Measurements from ENCODE around the gene NDUFS1.
"Not testable (repeated sequence)": the region's sequence is repeated elsewhere in the genome, so short reads cannot be mapped to it uniquely, and the experiment has no call there.

NDUFS1 gene

DNA sequence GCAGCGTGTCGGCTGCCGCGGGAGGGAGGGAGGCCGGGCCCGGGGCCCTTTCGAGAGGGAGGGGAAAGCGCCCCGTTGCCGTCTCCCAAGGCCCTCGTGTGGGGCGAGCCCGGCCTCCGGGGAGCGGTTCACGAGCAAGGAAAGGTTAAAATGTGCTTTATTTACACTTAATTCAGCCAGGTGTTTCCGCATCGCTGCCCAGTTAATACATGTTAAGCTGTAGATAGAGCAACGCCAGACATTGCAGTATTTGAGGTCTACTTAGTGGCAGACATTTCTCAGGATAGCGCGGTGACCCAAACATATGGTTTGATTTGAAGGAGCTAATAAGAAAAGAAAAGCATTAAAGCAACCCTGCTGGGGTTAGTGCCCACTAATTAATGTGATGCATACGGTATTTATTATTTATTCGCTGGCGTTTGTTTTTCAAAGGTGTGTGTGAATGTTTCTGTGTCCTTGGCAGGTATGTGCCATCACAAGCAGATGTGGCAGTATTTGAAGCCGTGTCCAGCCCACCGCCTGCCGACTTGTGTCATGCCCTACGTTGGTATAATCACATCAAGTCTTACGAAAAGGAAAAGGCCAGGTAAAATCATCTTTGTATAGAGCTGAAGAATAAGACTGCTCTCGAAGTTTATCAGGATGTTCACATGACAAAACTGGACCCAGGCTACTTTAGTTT lies 1.0 kb upstream of the NDUFS1 start:
- no peak for TF ChIP-seq EZH2phosphoT487 (IDR thresholded peaks at IDR 0.05; ENCODE audit: low read depth)
- TF ChIP-seq, protein P1, sequence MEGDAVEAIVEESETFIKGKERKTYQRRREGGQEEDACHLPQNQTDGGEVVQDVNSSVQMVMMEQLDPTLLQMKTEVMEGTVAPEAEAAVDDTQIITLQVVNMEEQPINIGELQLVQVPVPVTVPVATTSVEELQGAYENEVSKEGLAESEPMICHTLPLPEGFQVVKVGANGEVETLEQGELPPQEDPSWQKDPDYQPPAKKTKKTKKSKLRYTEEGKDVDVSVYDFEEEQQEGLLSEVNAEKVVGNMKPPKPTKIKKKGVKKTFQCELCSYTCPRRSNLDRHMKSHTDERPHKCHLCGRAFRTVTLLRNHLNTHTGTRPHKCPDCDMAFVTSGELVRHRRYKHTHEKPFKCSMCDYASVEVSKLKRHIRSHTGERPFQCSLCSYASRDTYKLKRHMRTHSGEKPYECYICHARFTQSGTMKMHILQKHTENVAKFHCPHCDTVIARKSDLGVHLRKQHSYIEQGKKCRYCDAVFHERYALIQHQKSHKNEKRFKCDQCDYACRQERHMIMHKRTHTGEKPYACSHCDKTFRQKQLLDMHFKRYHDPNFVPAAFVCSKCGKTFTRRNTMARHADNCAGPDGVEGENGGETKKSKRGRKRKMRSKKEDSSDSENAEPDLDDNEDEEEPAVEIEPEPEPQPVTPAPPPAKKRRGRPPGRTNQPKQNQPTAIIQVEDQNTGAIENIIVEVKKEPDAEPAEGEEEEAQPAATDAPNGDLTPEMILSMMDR (IDR thresholded peaks at IDR 0.05; ENCODE audit: low read depth, low read length), result no peak
- peak overlapping the region; percentile 48; the same call in 1 of the 2 replicates for H2AFZ ChIP-seq (ENCODE audit: low read depth, low read length)
- H4K20me1 ChIP-seq (ENCODE audit: insufficient read depth, low read length), result peaks cover 7% of the 10 kb centered on the region; the same call in 1 of the 2 replicates
- H3K27ac ChIP-seq (ENCODE audit: low read length), result peak overlapping the region; percentile 69
- H3K79me2 ChIP-seq (ENCODE audit: low read length), result peaks cover 82% of the 10 kb centered on the region
- H3K4me2 ChIP-seq (ENCODE audit: low read length), result peak overlapping the region; percentile 99
- no peaks in the 10 kb centered on the region for H3K9me3 ChIP-seq (ENCODE audit: insufficient read depth, low read length)
- peaks cover 40% of the 10 kb centered on the region for H3K36me3 ChIP-seq (replicated peaks; ENCODE audit: low read depth, low read length)
- H3K27me3 ChIP-seq (ENCODE audit: low read depth, low read length), result no peaks in the 10 kb centered on the region
- H3K4me1 ChIP-seq (ENCODE audit: low read length), result peaks cover 16% of the 10 kb centered on the region
- H3K4me3 ChIP-seq (ENCODE audit: low read length), result peak overlapping the region; percentile 86
- H3K9ac ChIP-seq (ENCODE audit: low read length), result peak overlapping the region; percentile 97

DNA sequence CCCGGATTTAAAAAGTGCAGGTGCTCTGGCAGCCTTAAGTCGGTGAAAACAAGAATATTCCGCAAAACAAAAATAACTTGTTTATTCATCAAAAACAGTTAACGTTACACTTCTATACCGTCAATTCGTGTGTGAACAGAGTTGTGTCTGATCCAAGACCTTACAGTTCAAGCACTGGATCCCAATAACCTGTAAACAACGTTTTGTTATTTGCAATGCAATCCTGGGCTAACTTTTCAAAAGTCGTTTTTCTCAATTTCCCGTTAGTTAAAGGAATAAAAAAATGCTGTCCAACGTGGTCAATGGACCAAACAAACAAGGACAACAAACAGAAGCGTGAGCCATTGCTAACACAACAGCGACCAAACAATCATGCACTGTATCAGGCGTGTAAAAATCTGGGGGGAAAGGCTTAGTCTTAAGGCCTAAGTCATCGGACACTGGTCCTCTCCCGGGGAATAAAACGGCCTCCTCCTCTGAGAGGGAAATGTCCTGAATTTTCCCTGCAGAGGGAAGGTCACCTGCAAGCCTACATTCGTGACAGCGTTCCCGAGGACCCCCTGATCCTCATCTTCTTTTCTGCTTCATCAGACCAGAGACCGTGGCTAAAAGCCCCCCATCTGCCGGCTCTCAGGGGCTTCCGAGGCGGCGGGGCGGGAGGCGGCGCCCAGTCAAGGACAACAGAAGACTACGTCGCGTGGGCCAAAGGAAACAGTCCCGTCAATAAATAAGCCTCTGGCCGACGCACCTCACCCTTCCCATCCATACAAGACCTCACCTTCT lies 490 bp downstream of the NDUFS1 start:
- peak overlapping the region; percentile 94 for H3K4me2 ChIP-seq (ENCODE audit: low read length)
- H3K4me1 ChIP-seq (ENCODE audit: low read length), result peaks cover 16% of the 10 kb centered on the region
- TF ChIP-seq EZH2phosphoT487 (IDR thresholded peaks at IDR 0.05; ENCODE audit: low read depth), result no peak
- TF ChIP-seq, protein P1 (IDR thresholded peaks at IDR 0.05; ENCODE audit: low read depth, low read length), result no peak
- H2AFZ ChIP-seq (ENCODE audit: low read depth, low read length), result peak overlapping the region; percentile 59; the same call in 1 of the 2 replicates
- H3K27me3 ChIP-seq (ENCODE audit: low read depth, low read length), result no peaks in the 10 kb centered on the region
- H3K9me3 ChIP-seq (ENCODE audit: insufficient read depth, low read length), result no peaks in the 10 kb centered on the region
- peak overlapping the region; percentile 97 for H3K9ac ChIP-seq (ENCODE audit: low read length)
- H3K79me2 ChIP-seq (ENCODE audit: low read length), result peaks cover 94% of the 10 kb centered on the region
- peak overlapping the region; percentile 36 for H3K27ac ChIP-seq (ENCODE audit: low read length)
- H3K4me3 ChIP-seq (ENCODE audit: low read length), result peak overlapping the region; percentile 86
- H4K20me1 ChIP-seq (ENCODE audit: insufficient read depth, low read length), result peaks cover 7% of the 10 kb centered on the region; the same call in 1 of the 2 replicates
- H3K36me3 ChIP-seq (replicated peaks; ENCODE audit: low read depth, low read length), result peaks cover 35% of the 10 kb centered on the region

DNA sequence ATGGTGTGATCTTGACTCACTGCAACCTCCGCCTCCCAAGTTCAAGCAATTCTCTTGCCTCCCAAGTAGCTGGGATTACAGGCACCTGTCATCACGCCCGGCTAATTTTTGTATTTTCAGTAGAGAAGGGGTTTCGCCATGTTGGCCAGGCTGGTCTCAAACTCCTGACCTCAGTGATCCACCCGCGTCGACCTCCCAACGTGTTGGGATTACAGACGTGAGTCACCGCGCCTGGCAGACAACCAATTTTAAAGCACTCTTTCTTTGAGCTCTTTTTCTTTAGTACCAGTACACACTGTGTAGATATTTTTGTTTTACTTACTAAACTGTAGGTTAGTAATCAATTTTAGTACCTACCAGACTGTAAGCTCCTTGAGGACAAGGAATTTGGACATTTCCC lies 2.2 kb downstream of the NDUFS1 start:
- not testable (repeated sequence) for H3K9ac ChIP-seq (ENCODE audit: low read length); H3K27ac ChIP-seq (ENCODE audit: low read length); H3K9me3 ChIP-seq (ENCODE audit: insufficient read depth, low read length); H4K20me1 ChIP-seq (ENCODE audit: insufficient read depth, low read length); H3K4me2 ChIP-seq (ENCODE audit: low read length); H3K27me3 ChIP-seq (ENCODE audit: low read depth, low read length); H3K4me3 ChIP-seq (ENCODE audit: low read length); H2AFZ ChIP-seq (ENCODE audit: low read depth, low read length)
- Histone ChIP-seq H3K79me2 (ENCODE audit: low read length) (peaks cover 88% of the 10 kb centered on the region), H3K36me3 (replicated peaks; ENCODE audit: low read depth, low read length) (peaks cover 19% of the 10 kb centered on the region), H3K4me1 (ENCODE audit: low read length) (peaks cover 16% of the 10 kb centered on the region)

DNA sequence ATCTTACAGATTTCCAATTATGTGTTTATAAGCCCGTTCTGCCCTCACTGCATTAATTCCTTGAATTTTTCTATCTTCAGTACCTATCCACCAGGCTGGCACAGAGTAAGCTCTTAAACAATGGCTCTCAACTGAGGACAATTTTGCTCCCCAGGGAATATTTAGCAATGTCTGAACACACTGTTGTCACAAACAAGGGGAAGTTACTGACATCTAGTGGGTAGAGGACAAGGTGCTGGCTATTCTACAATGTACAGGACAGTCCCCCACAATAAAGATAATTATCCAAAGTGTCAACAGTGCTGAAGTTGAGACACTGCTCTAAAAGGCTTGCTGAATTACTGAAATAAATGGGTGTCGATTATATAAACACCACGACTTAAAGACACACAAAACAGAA lies 5.0 kb downstream of the NDUFS1 start:
- no peaks in the 10 kb centered on the region for H3K27me3 ChIP-seq (ENCODE audit: low read depth, low read length)
- H3K4me3 ChIP-seq (ENCODE audit: low read length), result no peak overlapping the region
- no peak overlapping the region for H3K9ac ChIP-seq (ENCODE audit: low read length)
- peaks cover 7% of the 10 kb centered on the region for H3K36me3 ChIP-seq (replicated peaks; ENCODE audit: low read depth, low read length)
- no peak for TF ChIP-seq EZH2phosphoT487 (IDR thresholded peaks at IDR 0.05; ENCODE audit: low read depth)
- TF ChIP-seq, protein P1 (IDR thresholded peaks at IDR 0.05; ENCODE audit: low read depth, low read length), result peak; percentile 15; the same call in 1 of the 2 replicates
- no peak overlapping the region for H3K4me2 ChIP-seq (ENCODE audit: low read length)
- H3K4me1 ChIP-seq (ENCODE audit: low read length), result peaks cover 5% of the 10 kb centered on the region
- no peak overlapping the region for H2AFZ ChIP-seq (ENCODE audit: low read depth, low read length)
- no peak overlapping the region for H3K27ac ChIP-seq (ENCODE audit: low read length)
- no peaks in the 10 kb centered on the region for H3K9me3 ChIP-seq (ENCODE audit: insufficient read depth, low read length)
- no peaks in the 10 kb centered on the region for H4K20me1 ChIP-seq (ENCODE audit: insufficient read depth, low read length)
- H3K79me2 ChIP-seq (ENCODE audit: low read length), result peaks cover 62% of the 10 kb centered on the region
